ENCODE measurements around the gene SUSD3. TPM values are rescaled to one million over a fixed set of nuclear protein-coding genes. Genes with fewer than 3 reads are reported as not detected.

SUSD3 gene
- total RNA-seq, 6 experiments from 2014 or later = 6.5 to 51.5 (median 31.2) TPM

GRCh38 chr9:93112864-93113389, 54.4 kb downstream of the SUSD3 start:
- intact Hi-C loops (cut with DNase I) = loop anchor here (5.0 to 10.0 kb wide), 2 partner anchors 189 to 192 kb away; no protein-coding TSS in a partner anchor
- TF ChIP-seq CTCF (IDR thresholded peaks at IDR 0.05) = no peak
- TF ChIP-seq POLR2A (IDR thresholded peaks at IDR 0.05) = no peak
- DNase-seq = peak; percentile 21 to 65 (median 48)
- peaks cover 0 to under 1% (median 0%) of the 10 kb centered on the region in 4 donors for H3K36me3 ChIP-seq
- no peaks in the 10 kb centered on the region for H3K9me3 ChIP-seq
- 88% methylated on average over 7 of the region's 13 CpGs for WGBS (ENCODE audit: insufficient coverage, low coverage, low lambda C conversion rate, missing lambda C conversion rate)
- H3K4me1 ChIP-seq = peaks cover 0 to 7% (median 3%) of the 10 kb centered on the region in 4 donors
- ATAC-seq = no peak
- no peaks in the 10 kb centered on the region for H3K27me3 ChIP-seq
- H3K27ac ChIP-seq = peak overlapping the region in 1 of 3 donors; percentile 29
- no peak overlapping the region for H3K4me3 ChIP-seq

GRCh38 chr9:93114169-93114983, 55.9 kb downstream of the SUSD3 start:
- H3K9me3 ChIP-seq = no peaks in the 10 kb centered on the region
- ATAC-seq (no peak), DNase-seq (peak; percentile 28 to 65 (median 51))
- H3K27me3 ChIP-seq = no peaks in the 10 kb centered on the region
- peaks cover 0 to 10% (median 3%) of the 10 kb centered on the region in 4 donors for H3K4me1 ChIP-seq
- no peak for TF ChIP-seq CTCF (IDR thresholded peaks at IDR 0.05)
- no peak for TF ChIP-seq POLR2A (IDR thresholded peaks at IDR 0.05)
- 73% methylated on average over 2 of the region's 17 CpGs for WGBS (ENCODE audit: insufficient coverage, low coverage, low lambda C conversion rate, missing lambda C conversion rate)
- peak overlapping the region in 2 of 3 donors; percentile 22 to 59 for H3K27ac ChIP-seq
- H3K36me3 ChIP-seq = no peaks in the 10 kb centered on the region
- intact Hi-C loops (cut with DNase I) = loop anchor here (5.0 to 10.0 kb wide), 2 partner anchors 188 to 190 kb away; no protein-coding TSS in a partner anchor
- no peak overlapping the region for H3K4me3 ChIP-seq

GRCh38 chr9:93114984-93115335, 56.5 kb downstream of the SUSD3 start:
- H3K27me3 ChIP-seq = no peaks in the 10 kb centered on the region
- H3K4me1 ChIP-seq = peaks cover 0 to 16% (median 3%) of the 10 kb centered on the region in 4 donors
- H3K36me3 ChIP-seq = no peaks in the 10 kb centered on the region
- ATAC-seq = no peak
- DNase-seq = no peak
- H3K4me3 ChIP-seq = no peak overlapping the region
- WGBS (ENCODE audit: insufficient coverage, low coverage, low lambda C conversion rate, missing lambda C conversion rate) = 67% methylated on average over 1 of the region's 5 CpGs
- H3K27ac ChIP-seq = peak overlapping the region in 1 of 3 donors; percentile 29
- TF ChIP-seq POLR2A (IDR thresholded peaks at IDR 0.05) (no peak), CTCF (IDR thresholded peaks at IDR 0.05) (no peak)
- intact Hi-C loops (cut with DNase I) = loop anchor here (5.0 to 10.0 kb wide), 2 partner anchors 187 to 190 kb away; no protein-coding TSS in a partner anchor
- H3K9me3 ChIP-seq = no peaks in the 10 kb centered on the region

- TF ChIP-seq CTCF (IDR thresholded peaks at IDR 0.05) (no peak), POLR2A (IDR thresholded peaks at IDR 0.05) (no peak)
- 4% methylated on average over 2 of the region's 3 CpGs for WGBS (ENCODE audit: insufficient coverage, low coverage, low lambda C conversion rate, missing lambda C conversion rate)
- H3K9me3 ChIP-seq = no peaks in the 10 kb centered on the region
- H3K27me3 ChIP-seq = no peaks in the 10 kb centered on the region
- no peaks in the 10 kb centered on the region for H3K36me3 ChIP-seq
- ATAC-seq (no peak), DNase-seq (peak in 2 of 3 donors; percentile 8 to 45)
- H3K4me3 ChIP-seq = no peak overlapping the region
- intact Hi-C loops (cut with DNase I) = loop anchor here in 1 of 2 donors (10.0 kb wide), 1 partner anchor 189 kb away; no protein-coding TSS in a partner anchor
- H3K4me1 ChIP-seq = peaks cover 0 to 22% (median 6%) of the 10 kb centered on the region in 4 donors
- peak overlapping the region in 1 of 3 donors; percentile 79 for H3K27ac ChIP-seq
Measured at GRCh38 chr9:93115486-93116071, 57.1 kb downstream of the SUSD3 start.
